Measurements from ENCODE around the gene ITPR1.
A peak's percentile ranks its signal among the peaks of the same experiment; 100 is the strongest.

Gene ITPR1

DNA sequence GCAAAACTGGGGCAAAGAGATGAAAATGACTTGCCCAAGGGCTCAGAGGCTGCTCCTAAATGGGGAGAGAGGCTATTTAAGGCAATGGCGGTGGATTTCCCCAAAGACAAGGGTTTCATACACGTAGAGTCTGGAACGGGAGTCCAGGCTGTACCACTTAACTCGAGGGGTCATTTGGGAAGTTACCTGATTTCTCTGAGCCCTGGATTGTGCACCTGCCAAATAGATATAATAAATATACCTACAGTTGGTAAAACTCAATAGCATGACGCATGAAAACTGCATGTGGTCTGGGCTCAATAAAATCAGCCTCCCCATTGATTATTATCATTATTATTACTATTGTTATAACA is 1.3 kb upstream of the ITPR1 start:
- no peak for DNase-seq (ENCODE audit: low spot score)

DNA sequence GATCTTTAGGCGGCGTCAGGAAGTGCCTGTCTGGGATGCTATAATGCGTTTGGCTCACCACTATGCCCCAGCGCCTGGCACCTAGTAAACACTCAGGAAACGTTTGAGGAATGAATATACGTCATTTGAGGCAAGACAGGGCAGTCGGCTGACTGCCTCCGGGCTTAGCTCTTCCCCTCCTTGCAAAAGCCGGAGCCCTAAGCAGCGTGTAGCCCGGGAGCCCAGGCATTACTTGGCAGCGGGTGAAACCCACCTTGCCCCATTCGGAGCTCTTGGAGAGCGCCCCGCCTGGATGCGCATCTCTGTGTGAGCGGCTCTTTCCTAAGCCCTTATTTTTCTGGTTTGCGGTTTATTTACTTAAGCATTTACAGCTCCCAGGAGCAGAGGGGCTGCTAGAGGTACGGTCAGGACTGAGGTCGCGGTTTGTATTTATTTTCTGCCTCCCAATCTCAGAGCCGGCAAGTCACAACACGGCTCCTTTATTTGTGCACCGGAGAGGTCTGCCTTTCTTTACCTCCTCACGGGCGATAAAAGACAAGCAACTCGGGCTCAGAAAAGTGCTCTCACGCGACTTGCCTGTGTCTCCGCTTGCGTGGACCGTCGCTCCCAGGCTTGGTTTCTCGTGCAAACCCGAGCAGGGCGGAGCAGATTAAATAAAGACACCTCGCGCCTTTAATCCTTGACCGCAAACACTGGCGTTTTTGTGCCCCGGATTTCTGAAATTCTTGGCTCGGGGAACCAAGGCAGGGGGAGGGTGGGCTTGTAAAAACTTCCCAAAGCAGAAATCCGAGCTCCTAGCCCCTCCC is 737 bp upstream of the ITPR1 start:
- DNase-seq (ENCODE audit: low spot score): peak; percentile 73

DNA sequence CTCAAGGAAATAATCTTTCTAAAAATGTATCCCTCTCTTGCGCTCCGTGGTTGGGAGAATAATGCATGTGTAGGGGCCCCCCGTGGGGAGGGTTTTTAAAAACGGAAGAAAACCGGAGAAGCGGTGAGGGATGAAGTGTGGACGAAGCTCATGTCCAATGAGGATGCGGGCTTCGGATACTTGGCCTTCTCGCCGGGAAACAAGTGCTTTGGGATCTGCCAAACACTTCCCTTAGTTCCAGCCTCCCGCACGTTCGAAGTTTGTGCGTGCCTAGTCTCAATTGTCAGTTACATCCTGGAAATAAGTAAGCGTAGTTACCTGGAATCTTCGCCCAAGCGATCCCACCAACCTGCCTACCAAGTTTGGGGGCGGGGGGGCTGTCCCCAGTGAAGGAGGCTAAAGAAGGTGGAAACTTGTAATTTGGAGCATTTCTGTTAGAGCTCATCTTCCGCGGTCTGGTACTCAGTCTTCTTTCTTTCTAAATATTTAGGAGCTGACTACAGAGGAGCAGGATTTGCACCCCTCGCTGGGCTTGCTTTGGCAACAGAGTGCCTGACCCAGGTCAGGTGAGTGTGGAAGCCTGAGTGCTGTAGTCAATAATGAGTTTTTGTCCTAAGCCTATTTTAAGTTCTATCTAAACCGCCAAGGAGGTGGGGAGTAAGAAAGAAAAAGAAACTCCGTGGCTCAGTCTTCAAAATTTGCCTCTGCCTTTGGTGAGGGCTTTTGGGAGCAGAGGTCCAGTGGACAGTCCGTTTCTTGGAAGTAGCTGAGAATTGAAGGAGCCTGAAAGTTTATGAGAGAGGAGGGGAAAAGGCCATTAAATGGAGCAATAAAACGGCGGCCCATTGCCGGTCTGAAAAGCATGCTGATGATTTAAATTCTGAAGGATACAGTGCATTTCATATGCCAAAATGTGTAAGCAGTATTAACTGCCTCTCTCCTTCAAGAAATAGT is 1.1 kb downstream of the ITPR1 start:
- DNase-seq (ENCODE audit: low spot score): peak; percentile 36

DNA sequence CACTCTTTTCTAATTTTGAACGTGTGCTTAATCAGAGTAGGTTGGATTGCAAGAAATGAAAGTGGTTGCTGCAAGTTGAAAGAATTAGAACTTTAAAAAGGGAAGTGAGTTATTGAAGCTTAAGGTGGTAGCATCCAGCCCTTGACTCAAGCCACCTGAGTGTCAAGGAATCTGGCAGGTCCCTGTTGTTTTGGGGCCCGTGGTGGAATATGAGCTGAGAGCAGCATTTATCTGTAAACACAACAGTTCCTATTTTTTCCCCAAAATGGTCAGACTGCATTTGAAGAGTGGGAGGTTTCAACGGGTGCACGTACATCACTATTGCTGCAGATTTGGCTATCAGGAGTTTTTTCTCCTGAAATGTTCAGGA is 1.7 kb downstream of the ITPR1 start:
- no peak for DNase-seq (ENCODE audit: low spot score)

DNA sequence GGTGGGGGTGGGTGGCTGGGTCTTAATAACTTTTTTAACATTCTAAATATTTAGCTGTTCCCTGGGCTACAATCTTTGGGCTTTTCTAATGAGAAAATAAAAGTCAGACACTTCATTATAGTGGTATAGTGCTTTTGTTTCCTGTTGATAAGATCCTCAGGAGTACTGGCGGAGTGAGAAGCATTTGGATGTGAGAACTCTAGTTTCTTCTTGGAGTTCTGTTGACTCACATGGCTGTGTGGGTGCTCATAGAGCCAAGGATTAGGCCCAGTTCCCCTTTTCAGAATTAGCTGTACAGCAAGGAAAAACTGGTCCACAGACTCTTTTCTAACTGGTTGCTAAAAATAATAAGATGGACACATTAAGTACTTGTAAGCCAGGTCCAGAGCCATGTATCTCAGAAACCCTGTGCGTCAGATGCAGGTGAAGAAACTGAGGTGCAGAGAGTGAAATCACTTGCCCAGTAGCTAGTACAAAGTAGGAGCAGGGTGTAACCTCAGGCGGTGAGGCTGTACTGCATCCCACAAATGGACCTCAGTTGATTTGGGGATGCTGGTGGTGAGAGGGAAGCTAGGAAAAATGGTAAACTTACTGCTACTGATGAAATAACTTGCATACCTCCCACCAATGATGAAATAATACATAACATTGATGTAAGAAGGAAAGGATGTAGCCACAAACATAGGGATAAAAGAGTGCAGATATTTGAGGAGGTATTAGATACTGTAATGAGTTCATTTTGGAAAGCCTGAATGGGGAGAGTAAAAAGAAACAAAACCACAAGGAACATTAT is 2.3 kb downstream of the ITPR1 start:
- no peak for DNase-seq (ENCODE audit: low spot score)

DNA sequence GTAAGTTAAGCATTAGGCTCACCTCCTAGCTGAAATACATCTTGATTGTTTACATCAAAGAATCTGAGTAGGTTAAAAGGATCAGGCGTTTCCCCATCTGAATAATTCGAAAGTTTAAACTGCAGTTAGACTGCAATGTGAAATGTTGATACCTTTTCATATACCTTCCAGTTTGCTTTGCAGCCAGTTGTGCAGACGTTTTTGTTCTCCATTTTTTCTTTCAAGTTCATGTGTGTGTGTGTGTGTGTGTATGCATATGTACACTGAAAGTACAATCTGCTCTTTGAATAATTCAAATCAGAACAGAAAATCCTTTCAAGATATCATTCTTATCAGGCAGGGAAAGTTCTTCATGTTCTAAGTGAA is 2.9 kb downstream of the ITPR1 start:
- DNase-seq (ENCODE audit: low spot score): no peak

DNA sequence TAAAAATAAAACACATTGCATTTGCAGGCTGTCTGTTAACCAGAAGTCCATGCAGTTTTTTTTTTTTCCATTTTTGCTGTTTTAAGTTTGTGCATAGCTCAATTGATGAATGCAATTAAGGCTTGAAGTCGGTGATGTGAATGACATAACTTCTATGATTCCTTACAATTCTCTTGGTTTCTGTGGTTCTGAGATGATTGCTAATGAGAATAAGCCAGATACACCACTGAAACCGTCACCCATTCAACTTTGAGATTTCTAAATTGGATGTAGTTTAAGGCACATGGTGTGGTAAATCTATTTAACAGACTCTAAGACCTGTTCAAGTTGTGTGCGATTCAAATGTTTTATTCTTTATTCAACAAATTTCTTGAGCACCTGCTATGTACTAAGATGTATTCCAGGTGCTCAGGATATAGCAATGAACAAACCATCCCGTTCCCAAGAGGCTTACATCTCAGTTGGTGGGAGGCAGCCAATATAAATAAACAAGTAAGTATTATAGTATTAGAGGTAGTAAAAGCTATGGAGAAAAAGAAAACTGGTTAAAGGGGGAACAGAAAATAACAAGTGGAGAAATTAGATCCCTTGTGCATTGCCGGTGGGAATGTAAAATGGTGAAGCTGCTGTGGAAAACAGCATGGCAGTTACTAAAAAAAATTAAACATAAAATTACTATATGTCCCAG is 4.0 kb downstream of the ITPR1 start:
- no peak for DNase-seq (ENCODE audit: low spot score)

DNA sequence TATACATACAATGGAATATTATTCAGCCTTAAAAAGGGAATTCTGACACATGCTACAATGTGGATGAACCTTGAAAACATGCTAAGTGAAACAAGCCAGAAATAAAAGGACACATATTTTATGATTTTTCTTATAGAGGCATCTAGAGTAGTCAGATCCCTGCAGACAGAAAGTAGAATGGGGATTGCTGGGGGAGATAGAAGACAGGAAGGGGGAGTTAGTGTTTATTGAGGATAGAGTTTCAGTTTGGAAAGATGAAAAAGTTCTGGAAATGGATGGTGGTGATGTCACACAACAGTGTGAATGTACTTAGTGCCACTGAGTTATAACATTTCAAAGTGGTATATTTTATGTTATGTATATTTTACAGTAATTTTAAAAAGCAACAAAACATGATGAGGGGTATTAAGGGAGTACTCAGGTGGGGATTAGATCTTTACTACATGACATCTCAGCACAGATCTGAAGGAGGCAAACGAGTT is 4.7 kb downstream of the ITPR1 start:
- no peak for DNase-seq (ENCODE audit: low spot score)

DNA sequence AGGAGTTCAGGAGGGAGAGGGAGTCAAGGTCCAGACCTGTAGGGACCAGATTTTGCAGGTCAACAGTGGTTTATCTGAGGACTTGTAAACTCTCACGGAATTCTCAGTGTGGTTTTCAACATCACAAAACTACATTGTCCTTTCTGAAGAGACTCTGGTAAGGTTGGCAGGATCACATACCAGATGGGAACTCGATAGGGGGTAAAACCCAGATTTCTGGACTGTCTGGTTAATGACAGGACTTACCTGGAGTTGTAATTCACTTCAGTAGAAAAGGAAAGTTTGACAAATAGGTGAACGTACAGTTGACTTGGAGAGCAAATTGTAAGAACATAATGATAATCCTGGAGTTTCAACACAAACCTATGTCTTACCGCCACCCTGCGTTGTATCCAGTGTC is 5.3 kb downstream of the ITPR1 start:
- peak; percentile 72 for DNase-seq (ENCODE audit: low spot score)

DNA sequence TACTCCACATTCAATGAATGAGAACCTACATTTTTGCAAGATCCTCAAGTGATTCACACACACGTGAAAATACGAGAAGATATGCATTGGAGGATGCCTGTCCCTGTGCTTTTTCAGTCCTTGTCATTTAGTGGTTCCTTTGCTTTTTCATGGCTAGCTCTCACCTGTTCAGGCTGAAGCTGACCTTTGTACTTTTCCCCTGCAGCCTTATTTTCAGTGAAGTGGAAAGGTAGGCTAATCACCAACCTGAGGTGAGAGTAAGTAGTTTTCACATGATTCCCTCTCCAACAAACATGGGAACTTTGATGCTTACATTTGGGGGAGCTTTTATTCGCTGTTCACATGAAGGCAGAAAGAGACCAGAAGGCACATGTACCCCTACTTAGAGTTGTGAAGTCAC is 8.3 kb downstream of the ITPR1 start:
- DNase-seq (ENCODE audit: low spot score): no peak

DNA sequence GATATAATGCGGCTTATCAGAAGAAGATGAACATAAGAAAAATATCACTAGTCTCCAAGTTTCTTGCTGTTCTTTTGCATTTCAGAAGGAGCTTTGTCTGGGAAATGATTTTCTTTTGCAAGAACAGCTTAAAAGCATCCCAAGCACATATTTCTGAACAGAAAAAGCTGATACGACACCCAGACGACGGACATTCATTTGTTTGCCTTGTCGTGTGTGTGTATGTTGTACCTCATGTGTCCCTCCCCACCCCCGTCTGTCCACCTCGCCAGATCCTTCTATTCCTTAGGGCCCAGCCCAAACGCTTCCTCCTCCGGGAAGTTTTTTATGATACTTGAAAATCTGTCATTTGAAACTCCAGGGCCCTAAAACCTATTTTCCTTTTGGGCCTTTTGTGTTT is 8.8 kb downstream of the ITPR1 start:
- DNase-seq (ENCODE audit: low spot score): no peak

DNA sequence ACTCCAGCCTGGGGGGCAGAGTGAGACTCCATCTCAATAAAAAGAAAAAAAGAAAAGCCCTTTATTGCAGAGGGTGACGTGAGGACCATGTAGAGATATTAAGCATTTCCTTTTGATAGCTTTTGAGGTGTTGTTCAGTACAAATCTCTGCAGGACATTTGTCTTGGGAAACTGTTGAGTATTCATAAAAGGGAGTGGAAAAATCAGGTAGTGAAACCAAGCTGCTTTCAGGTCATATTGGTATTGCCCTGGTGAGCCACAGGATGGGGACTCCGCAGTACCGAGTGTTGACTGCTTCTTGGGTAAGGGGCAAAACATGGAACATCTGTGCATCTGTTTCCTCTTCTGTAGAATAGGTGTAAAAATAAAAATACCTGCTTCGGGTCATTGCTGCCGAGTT is 9.9 kb downstream of the ITPR1 start:
- no peak for DNase-seq (ENCODE audit: low spot score)

DNA sequence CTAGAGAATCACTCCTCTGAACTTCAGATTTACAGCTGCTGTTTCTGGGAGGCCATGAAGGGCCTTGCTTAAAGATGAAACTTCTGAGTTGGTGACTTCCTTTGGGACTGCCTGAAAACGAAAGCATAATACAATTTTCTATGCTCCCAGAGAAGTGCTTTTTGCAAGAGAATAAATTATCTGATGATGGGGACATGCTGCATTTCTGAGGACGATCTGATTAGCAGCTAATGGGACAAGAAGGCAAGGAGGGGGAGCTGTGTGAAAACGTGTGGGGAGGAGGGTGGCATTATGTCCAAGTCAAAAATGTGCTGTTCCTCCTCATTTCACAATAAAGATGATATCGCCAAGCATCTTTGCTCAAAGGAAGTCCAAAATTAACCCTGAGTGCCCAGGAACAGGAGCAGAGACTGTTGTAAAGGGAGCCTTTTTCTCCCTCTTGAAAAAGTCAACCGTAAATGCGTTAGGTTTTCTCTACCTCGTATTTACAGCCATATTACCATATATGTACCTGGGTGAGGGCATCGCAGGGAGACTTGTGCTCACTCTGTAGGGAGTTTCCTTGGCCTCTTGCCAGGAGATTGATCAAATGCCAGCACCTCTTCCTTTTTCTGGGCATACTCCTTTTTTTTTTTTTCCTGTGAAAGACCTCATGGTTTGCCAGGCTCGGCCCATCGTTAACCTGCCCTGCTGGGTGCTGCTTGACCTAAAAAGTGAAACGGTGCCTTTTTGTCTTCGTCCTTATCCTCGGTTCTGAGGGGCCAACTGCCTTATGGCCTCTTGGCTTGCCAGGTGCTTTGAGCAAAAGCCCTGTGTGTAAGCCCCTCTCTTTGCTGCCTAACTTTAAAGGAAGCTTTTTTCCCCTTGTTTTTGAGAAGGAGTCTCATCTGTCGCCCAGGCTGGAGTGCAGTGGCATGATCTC is 11.5 kb downstream of the ITPR1 start:
- DNase-seq (ENCODE audit: low spot score): no peak

DNA sequence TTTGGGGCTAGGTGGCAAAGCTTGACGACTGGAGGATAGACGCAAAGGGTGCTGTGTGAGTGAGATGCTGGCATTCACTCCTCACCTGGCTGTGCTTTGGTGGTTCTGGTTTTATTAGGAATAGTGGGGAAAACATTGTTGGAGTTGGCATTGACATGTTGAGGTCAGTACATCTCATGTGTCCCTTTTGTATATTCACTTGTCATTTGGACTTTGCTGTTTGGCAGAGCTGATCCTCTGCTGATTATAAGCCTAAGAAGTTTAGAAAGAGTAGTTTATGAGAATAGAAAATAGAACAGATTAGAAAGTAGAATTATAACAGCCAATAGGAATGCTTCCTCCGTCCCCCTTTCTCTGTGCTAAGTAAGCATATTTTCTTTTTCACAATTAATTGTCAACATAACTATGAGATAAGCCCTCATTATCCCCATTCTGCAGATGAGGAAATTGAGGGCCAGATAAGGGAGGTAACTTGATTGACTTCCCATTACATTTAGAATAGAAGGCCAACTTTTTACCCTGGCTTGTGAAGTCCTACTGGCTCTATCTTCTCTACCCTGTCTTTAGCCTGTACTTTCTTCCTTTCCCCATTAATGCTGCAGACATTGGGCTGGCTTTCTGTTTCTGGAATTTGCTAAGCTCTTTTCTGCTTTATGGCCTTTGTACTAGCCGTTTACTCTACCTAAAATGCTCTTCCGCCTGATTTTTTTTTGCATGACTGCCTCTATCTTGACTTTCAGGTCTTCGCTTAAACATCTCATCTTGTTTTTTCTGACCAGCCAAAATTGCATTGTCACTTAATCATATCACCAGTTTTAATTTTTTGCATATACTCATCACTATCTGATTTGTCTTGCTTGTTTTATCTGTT is 12.8 kb downstream of the ITPR1 start:
- no peak for DNase-seq (ENCODE audit: low spot score)

DNA sequence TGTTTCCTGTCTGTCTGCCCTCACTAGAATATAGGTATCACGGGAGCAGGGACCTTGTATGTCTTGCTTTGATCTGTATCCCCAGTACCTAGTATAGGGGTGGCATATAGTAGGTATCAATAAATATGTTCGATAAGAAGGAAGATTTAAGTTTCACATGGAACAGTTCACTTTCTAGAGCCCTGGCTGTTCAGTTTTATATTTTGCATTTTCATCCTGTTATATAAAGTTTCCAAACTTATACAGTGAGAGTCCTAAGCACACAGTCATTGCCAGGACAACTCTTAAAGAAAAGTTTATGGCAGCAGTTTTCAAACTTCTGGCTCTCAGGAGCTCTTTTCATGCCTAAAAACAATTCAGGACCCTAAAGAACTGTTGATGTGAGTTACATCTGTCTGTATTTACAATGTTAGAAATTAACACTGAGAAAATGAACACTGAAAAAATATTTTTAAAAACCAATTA is 13.4 kb downstream of the ITPR1 start:
- no peak for DNase-seq (ENCODE audit: low spot score)

DNA sequence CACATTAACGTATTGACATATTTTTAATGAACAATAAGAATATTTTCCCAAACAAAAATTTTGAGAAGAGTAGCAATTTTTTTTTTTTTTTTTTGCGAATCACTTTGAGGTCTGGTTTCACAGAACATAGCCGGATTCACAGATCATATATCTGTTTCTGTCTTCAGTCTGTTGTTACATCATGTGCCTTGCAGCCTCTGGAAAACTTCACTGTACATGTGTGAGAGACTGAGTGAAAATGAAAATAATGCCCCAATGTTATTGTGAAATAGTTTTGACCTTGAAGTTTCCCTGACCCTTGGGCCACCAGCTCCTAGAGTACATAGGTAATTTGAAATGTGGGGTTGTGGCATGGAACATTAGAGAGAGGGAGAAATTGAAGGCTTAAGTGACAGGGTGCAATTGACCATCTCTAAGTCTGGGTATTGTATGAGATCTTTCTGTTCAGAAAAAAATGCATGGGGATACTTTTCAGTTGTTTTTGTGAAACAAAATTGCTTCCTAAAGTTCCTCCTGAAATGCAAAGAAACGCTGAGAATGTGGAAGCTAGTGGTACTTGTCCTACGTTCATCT is 14.0 kb downstream of the ITPR1 start:
- no peak for DNase-seq (ENCODE audit: low spot score)

DNA sequence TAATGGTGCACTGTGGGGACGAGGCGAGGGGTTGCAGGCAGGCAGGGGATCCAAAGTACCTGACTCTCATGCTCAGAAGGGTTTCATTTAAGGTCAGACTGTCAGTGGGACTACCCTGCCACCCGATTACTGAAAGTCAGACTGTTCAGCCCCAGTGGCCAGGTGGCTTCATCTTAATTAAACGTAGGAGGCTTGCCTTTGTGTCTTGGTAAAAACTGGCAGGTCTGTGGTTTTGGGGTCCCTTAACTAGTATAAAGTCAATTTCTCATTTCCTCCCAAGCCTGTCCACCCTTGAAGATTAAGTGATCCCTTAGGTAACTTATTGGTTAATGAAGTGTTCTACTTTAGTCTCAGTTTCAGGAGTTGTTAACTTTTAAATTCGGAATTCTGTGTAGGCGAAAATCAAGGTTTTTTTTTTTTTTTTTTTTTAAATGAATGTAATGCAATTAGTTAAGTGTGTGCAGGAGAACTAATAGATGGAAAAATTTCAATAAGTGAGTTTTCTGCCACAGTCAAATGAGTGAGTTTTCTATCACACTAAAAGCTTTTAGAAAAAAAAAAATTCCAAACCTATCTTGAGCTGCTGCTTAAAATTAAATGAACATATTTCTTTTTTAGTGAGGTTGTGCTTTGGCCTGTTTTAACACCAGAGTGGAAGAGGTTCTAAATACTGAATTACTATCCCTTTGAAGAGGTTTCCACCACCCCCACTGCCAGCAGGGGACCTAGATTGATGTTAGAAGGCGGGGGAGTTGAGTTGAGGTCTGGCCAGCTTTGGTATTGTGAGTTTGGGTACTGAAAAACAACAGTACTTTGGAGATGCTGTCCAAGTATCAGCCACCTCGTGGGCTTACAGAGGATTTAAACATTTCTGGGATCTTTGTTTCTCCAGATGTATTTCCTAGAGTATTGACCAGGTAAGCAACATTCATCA is 15.2 kb downstream of the ITPR1 start:
- DNase-seq (ENCODE audit: low spot score): no peak

DNA sequence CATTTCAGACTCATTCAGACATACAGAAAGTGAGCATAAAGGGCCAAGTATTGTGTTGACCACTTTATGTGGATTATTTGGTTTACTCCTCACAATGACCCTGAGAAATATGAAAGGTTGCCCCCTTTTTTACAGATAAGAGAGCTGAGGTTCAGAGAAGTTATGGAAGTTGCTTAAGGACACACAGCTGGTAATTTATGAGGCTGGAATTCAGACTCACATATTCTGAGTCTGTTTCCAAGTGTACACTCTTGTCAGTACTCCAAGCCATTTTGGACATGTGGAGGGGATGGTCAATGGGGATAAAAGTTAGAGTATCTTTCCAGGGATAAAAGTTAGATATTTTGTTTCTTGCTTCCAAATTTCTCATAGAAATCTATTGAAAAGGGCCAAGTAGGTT is 15.9 kb downstream of the ITPR1 start:
- DNase-seq (ENCODE audit: low spot score): no peak

Data from cerebellar cortex (tissue), 1 donor.